DMS79 treated with DMSO at 0.1 percent for 48 hours (cell line): ENCODE data around the gene YBEY.
"Not testable (repeated sequence)": the region's sequence is repeated elsewhere in the genome, so short reads cannot be mapped to it uniquely, and the experiment has no call there.

ENCODE experiments used
- DNase-seq: peaks from one replicate; lab custom pipeline; 2025; lab: John Stamatoyannopoulos, UW

Gene YBEY

GRCh38 chr21:46285761-46286647 is at the start of gene YBEY:
Gene YBEY (plus strand): TSS chr21:46286342. CDS start chr21:46286914, 572 bp downstream.
- peak; percentile 80 for DNase-seq

- DNase-seq, result no peak
Observed at GRCh38 chr21:46237474-46237873, 48.7 kb upstream of the YBEY start.

DNA sequence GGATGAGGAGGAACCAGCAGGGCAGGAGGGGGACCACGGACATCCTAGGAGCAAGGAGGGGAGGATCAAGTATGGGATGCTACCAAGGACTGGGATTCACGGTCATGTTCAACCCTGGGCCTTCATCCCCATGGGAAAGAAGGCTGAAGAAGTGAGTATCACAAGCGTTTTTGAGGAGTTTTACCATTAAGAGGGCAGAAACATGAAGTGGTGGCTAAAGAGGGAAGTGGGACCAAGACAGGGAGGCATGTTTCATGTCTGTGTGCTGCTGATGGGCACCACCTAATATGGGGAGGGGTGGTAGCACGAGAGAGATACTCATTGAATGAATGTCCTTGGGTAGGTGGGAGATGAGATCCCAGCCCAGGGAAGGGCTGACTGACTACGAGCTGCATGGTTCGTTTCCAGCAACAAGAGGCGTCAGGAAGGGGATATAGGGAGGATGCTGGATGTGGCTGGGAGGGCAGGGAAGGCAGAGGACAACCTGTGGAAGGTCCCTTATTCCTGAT is 46.3 kb upstream of the YBEY start:
- no peak for DNase-seq

DNA sequence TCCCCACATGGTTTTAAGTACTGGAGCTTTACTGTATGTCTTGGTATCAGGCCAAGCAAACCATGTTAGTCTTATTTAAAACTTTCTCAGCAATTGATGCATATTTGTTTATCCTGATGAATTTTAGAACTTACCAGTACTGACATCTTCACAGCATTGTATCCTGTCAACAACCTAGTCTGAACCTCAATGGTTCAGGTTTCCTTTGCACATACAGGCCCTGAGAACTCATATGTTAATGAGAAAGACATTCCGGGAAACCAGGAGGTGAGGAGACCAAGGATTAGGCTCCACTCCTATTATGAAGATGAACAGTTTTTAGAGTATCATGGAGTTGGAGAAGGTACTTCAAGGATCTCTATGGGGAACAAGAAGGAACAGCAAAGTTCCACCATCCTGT is 44.6 kb upstream of the YBEY start:
- DNase-seq, result not testable (repeated sequence)

DNA sequence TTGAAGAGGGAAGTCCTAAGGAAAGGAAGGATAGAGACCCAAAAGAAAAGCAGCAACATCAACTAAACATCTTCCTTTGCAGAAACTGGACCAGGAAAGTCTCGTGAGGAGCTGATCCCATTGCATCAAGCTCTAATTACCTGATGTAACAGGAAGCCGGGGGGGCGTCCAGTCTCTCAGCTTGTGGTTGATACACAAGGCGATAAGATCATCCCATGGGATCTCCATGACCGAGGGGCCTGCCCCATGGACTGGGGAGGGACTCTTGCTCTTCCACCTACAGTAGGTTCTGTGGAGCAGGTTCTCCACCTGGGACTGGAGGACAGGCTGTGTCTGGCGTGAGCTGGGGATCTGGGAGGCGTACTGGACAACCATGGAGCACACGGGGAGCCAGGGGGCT is 42.8 kb upstream of the YBEY start:
- DNase-seq, result no peak

DNA sequence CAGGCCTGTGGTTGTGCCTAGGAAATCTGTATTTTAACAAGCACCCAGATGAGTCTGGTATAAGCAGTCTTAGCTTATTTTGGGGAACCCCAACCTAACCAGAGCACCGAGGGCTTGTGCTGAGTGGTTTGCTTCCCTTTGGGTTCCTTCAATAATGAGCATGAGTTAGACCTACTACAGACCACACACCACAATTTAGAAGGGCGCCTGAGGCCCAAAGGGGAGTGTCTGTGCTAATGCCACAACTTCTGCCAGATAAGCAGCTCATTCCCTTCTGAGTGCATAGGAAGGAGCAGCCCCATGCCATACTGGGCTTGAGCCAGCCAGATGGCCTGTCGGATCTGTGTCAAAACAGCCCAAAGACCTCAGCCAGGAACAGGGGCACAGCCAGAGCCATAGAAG is 42.2 kb upstream of the YBEY start:
- DNase-seq, result no peak

- no peak for DNase-seq
Observed at GRCh38 chr21:46244602-46245001, 41.5 kb upstream of the YBEY start.

GRCh38 chr21:46245213-46245915 is 40.8 kb upstream of the YBEY start:
- DNase-seq, result no peak

GRCh38 chr21:46246345-46246744 is 39.8 kb upstream of the YBEY start:
- DNase-seq, result no peak

DNA sequence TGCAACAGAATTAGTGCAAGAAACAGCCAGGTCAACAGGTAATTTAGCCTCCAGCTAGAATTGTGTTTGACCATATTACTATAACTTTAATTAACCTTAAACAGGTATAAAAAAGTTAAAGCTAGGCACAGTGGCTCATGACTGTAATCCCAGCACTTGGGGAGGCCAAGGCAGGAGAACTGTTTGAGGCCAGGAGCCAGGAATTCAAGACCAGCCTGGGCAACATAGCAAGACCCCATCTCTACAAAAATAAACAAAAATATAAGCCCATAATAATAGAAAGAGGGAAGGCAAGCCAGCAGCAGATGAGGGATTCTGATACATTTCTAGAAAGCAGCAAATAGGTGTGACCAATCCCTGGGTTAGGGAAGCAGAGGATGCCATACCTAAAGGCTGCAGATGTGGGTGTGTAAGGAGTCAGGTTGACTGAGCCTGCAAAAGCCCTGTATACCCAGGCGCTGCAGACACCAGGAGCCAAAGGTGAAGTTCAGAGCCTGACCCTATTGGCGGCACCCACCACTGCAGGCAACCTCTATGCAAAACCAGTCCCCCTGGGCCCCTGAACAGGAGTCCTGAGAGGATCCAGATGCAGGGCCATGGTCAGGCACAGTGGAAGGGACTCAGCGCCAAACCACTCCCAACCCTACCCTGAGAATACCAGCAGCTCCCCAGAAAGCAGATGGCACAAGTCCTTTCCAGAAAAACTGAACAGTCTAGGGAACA is 38.3 kb upstream of the YBEY start:
- no peak for DNase-seq

DNA sequence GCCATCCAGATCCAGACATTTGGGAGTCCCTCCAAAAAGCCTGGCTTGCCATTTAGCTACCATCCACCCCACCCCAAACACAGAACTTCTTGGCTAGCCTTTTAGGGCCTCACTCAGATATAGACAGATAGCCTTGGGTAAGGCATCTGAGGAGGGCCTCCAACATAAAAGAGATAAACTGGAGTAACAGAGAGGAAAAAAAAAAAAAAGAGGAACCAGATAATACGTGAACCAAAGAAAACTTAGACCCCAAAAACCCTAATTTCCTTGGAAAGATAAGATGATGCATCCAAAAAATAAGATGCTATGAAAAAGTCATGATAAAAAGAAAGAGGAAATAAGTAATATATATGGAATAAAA is 37.7 kb upstream of the YBEY start:
- no peak for DNase-seq

DNA sequence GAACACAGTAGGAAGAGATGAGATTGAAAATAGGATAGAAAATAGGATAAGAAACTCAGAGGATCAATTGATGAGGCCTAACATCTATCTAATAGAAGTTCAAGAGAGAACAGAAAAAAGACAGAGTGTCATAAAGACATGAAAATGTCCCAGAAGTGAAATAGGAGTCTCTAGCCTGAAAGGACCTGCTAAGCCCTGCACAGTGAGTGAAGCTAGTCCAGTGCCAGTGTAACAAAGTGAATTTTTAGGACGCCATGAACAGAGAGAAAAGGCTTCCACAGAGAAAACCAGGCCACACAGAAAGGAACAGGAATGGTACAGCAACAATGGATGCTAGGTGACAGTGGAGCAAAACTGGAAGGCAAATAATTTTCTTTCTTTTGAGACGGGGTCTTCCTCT is 37.3 kb upstream of the YBEY start:
- DNase-seq, result no peak

DNA sequence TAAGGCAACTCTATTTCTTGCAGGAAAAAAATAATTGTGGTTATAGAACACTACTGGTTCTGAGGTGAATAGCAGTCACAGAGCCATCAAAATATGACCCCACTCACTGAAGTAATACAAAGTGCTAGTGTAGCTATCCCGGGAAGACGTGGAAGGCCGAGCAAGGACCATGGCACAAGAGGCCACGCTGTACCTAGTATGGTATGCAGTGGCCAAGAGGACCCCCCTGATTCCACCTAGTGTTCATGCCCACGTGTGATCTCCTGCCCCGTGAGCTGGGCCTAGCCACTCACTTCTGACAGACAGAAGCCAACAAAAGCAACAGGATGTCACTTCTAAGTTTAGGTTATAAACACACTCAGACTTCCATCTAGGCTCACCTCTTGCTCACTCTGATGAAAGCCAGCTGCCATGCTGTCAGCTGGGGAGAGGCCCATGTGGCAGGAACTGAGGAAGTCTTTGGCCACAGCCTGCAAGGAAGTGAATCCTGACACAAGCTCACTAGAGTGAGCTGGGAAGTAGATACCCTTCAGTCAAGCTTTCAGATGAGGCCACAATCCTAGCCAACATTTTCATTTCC is 35.9 kb upstream of the YBEY start:
- DNase-seq, result no peak

DNA sequence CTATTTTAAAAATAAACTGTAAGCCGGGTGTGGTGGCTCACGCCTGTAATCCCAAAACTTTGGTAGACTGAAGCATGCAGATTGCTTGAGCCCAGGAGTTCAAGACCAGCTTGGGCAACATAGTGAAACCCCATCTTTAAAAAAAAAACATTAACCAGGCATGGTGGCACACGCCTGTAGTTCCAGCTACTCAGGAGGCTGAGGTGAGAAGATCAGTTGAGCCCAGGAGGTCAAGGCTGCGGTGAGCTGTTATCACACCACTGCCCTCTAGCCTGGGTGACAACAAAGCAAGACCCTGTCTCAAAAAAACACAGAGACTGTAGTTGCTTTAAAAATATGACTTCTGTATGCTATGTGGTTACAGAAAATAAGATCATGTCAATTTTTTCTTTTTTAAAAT is 33.3 kb upstream of the YBEY start:
- no peak for DNase-seq

DNA sequence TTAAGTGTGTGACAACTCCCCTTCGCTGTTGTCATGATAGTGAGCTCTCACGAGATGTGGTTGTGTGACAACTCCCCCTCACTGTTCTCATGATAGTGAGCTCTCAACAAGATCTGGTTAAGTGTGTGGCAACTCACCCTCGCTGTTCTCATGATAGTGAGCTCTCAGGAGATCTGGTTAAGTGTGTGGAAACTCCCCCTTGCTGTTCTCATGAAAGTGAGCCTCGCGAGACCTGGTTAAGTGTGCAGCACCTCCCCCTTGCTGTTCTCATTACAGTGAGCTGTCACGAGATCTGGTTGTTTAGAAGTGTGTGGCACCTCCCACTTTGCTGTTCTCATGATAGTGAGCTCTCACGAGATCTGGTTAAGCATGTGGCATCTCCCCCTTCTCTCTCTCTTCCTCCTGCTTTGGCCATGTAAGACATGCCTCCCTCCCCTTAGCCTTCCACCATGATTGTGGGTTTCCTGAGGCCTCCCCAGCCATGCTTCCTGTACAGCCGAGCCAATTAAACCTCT is 32.5 kb upstream of the YBEY start:
- DNase-seq, result no peak

- no peak for DNase-seq
Observed at GRCh38 chr21:46254208-46254975, 31.8 kb upstream of the YBEY start.

GRCh38 chr21:46255166-46255565 is 31.0 kb upstream of the YBEY start:
- no peak for DNase-seq

GRCh38 chr21:46255758-46256337 is 30.3 kb upstream of the YBEY start:
- DNase-seq, result no peak

- DNase-seq, result no peak
Observed at GRCh38 chr21:46256501-46256994, 29.6 kb upstream of the YBEY start.

DNA sequence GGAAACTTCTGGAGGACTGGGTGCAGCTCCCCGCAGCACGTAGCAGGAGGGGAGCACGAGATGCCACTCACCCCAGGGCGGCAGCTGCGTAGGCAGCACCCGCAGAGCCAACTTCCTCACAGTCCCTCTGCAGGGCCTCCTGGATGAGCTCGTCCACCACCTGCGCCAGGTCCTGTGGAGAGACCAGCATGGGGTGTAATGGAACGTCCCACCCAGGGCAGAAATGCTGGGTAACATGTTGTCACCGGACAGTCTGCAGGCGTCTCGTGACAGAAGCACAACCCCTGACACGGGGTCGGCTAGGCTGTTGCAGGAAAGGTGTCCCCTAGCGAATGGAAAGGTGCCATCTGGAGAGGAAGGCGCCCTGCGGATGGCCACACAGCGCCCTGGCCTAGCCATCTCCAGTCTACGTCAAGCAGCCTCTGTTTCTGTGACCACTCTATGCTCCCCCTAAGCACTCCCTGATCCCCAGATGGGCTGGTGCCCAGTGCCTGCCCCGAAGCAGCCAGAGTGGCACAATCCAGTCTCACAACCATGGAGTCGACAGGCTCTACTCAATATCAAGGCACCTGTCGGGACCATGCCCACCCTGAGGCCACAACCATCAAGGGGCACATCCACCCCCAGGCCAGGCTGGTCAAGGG is 22.0 kb upstream of the YBEY start:
- DNase-seq, result no peak
